HG03175 (cell line): ENCODE results near the gene LCP1.

Experiments used
- ATAC-seq: cut with Tn5 transposase; IDR thresholded peaks from one replicate; pipeline ENCODE4 v1.9.1; 2021; ENCODE audit warnings: mild to moderate bottlenecking, moderate library complexity; ENCODE audit not compliant: unreplicated experiment

LCP1 gene

DNA sequence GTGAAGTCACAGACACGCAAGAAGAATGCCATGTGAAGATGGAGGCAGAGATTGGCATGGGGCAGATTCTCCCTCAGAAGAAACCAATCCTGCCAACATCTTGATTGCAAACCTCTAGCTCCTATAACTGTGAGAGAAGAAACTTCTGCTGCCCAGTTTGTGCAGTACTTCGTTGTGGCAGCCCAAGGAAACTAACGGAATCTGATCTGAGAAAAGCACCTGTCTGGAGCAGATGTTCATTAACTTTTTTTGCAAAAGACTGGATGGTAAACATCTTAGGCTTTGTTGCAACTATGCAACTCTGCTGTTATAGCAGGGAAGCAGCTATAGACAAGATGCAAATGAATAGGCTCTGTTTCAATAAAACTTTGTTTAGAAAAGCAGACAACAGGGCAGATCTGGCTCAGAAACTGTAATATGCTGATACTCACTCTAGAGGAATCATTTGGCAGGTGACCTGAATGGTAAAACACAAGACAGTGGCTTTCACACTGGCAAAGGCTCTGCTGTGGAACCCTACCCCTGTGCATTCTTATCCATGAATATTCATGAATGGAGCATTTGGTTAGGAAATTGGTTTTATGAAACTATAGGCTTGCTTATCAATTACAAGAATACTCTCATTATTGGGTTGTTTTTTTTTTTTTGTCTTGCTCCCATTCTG, 51.9 kb downstream of the LCP1 start:
- ATAC-seq: no peak

DNA sequence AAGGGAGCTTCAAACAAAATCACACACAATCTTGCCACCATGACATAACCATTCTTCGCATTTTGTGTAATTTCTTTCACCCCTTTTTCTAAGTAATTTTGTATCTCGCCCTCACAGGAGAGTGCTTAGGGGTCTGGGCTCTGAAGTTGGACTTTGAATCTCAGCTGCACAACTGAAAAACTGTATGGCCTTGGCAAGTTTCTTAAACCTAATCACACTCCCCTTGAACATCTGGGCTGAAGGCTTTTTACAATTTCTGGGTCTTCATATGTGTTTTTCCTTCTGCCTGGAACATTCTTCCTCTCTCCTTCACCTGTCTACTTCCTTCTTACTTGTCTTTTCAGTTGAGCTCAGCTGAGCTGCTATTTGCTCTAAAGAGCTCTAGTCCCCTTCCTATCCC, 52.9 kb downstream of the LCP1 start:
- no peak for ATAC-seq

DNA sequence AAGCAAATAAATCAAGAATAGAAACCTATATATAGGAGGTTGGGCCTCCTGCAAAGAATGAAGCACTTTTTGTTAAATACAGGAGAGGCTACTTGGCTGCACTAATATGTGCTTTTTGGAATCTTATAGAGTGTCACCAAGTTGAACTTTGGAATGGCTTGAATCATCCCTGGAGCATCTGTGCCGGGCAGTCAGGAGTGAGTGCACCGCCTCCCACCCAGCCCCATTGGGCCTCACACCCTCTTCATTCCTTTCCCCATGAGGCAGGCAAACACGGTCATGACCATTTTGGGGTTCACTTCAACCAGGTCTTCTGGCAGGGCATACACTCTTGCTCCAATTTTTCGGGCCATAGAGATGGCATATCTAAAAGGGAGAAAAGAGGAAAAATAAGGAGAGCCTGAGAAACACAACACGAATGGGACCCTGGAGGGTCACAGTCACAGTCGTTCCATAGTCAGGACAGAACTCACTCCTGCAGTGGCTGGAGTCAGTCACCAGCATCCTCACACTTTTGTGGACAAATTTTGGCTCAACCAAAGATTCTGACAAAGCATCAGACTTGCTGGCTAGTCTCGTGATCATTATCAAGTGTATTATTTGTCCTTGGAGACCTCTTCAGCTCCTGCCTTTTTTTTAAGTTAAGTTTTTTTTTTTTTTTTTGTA, 54.5 kb downstream of the LCP1 start:
- ATAC-seq: no peak

- ATAC-seq: peak; percentile 77
These were observed 55.2 kb downstream of the LCP1 start for GRCh38 chr13:46126552-46127357.

DNA sequence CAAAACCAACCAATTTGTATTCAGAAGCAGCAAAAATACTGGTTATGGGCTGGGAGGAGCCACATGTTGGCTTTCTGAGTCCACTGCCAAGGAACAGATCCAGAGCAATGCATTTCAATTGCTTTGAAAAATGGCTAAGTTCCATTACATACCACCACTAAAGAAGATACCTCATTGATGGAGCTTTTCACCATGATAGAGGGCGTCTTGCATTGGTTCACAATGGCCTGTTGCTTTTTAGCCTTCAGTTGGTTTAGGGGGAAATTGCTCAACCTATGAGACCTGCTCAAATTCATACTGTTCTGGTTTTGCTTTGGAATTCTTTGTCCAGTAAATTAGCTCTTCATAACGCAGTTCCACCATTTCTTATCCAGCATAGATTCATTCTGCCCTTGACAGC, 55.9 kb downstream of the LCP1 start:
- ATAC-seq: no peak

DNA sequence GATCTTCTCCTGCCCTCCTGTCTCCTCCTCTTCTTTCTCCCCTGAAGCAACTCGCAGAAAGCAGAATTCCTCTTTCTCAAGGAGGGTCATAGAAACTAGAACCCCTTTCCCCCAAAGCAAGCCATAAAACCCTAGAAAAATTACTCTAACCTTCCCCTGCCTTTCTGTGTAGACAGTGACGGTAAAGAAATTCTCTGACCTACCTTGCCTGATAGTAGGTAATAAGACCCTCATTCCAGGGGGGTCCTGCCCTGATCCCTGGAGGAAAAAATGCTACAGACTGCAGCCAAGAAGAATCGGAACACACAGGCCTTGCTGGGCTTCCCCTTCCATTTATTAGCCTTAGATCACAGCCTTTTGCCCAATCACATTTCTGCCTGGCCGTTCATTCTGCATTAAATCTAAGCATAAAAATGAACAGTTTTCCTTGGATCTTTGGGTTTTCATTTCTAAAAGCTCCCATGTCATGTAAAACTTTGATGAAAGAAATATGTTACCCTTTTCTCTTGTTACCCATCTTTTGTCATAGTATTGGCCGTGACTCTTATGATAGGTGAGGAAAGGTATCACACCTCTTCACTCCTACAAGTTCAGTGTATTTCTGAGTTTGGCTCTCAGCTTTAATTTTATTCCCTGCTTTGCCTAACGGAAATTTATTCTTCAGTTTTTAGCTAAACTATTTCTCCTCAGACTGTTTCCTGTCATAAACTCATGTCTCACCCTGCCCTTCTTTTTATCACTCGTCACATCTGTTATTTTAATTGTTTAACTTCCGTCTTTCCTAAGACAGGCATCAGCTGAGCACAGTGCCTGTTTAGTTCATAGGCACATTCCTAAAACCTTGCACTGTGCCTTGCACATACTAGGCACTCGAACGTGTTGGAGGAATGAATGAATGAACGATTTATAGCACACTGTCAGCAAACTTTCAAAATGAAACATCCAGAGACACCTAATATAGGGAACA, 56.7 kb downstream of the LCP1 start:
- ATAC-seq: no peak

DNA sequence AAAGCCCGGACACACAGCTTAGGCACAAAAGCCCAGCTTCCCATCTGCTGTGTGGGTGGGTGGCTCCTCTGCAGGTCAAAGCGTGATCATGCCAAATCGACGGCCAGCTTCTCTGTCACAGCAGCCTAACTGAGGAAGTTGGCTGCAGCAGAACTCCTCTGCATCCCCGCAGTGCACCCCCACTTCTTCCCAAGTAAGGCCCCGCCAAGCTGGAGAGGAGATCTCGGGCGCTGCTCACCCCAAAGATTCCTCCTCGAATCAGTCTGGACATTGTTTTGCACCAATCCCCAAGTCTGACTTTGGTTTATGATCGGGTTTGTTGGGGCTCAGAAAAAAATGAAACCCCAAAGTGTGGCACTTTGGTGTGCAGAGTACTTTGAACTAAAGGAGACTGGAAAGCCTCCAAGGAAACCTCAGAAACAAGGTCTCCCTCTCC, 57.4 kb downstream of the LCP1 start:
- no peak for ATAC-seq

DNA sequence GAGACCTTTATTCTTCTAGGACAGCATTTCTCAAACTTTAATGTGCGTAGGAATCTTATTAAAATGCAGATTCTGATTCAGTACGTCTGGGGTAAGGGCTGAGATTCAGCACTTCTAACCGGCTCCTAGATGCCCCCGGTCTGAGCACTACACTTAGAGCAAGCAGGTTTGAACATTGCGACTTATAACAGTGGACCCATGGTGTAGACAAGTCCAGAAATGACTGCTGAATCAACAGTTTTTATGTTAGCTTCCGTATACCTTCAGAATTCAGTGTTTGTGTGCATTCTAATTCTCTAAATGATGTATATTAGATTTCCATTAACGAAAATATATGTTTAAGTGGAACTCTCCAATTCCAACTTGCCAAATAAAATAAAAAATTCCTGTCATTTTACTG, 59.7 kb downstream of the LCP1 start:
- no peak for ATAC-seq

GRCh38 chr13:46121597-46122163, 60.3 kb downstream of the LCP1 start:
- no peak for ATAC-seq

GRCh38 chr13:46121033-46121432, 60.9 kb downstream of the LCP1 start:
- ATAC-seq: no peak

GRCh38 chr13:46119883-46120614, 61.9 kb downstream of the LCP1 start:
- no peak for ATAC-seq

DNA sequence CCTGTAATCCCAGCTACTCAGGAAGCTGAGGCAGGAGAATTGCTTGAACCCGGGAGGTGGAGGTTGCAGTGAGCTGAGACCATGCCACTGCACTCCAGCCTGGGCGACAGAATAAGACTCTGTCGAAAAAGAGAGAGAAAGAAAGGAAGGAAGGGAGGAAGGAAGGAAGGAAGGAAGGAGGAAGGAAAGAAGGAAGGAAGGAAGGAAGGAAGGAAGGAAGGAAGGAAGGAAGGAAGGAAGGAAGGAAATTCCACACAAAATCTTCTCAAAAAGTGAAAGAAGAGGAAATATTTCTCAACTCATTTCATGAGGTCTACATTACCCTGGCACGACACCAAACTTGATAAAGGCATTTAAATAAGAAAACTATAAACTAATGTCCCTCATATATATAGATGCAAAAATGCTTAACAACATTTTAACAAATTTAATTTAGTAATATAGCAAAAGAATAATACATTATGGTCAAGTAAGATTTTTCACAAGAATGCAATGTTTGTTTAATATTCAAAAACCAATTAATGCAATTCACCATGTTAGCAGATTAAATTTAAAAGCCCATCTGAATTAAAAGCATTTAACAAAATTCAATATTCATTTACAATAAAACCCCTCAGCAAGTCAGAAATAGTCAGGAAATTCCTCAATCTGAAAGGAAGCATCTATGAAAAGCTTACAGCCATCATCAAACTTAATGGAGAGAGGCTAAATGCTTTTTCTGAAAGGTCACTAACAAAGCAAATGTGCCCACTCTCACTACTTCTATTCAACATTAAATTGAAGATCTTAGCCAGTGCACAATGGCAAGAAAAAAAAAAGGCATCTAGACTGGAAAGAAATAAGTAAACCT, 65.1 kb downstream of the LCP1 start:
- ATAC-seq: no peak

- no peak for ATAC-seq
These were observed 67.4 kb downstream of the LCP1 start for GRCh38 chr13:46114613-46115012.

DNA sequence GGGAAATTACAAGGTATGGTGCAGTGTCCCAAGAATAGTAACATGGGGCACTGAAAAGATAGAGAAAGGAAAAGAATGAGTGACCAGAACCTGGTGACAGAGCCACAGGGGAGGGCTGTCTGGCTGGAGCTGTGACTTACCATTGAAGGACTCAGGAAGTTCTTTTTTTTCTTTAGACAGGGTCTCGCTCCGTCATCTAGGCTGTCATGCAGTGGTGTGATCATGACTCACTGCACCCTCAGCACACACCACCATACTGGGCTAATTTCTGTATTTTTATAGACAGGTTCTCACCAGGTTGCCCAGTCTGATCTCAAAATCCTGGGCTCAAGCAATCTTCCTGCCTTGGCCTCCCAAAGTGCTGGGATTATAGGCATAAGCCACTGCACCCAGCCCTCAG, 68.4 kb downstream of the LCP1 start:
- no peak for ATAC-seq

GRCh38 chr13:46111151-46111550, 70.8 kb downstream of the LCP1 start:
- ATAC-seq: no peak

- ATAC-seq: no peak
These were observed 72.5 kb downstream of the LCP1 start for GRCh38 chr13:46109451-46109850.

DNA sequence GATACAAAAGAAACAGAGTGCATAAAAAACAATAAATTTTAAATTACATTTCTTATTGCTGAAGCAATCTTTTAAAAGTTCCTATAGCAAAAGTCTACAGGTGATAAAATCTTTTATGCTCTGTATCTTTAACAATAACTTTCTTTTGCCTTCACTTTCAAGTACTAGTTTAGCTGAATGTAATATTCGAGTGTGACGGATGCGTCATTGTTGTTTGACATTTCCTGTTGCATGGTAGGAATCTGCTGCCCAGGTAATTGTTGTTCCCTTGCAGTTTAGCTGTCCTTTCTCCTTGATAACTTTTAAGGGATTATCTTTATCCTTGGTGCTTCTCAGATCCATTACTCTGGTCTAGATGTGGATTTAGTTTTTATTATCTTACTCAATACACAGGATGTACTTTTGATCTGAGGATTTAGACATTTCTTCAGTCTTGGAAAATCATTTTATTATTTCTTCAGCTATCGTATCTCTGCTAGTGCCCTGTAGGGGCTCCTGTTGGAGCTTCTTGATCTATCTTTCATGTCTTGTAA, 75.1 kb downstream of the LCP1 start:
- ATAC-seq: no peak

- ATAC-seq: no peak
These were observed 77.1 kb downstream of the LCP1 start, which contains the start of gene CPB2 for GRCh38 chr13:46104868-46105267. Gene CPB2, minus strand, starts transcription at chr13:46105033. Its CDS starts 24 bp downstream, at chr13:46105009.
